Measurements from ENCODE around the gene NUDT14.

The NUDT14 gene

GRCh38 chr14:105200074-105200473 is 19.0 kb upstream of the NUDT14 start:
- no peak overlapping the region for H3K27ac ChIP-seq (ENCODE audit: insufficient read depth in 1 of 2, low read depth in 1 of 2, low read length in 2 of 2, poor library complexity in 1 of 2, severe bottlenecking in 2 of 2)
- no peak overlapping the region for H3K4me3 ChIP-seq (ENCODE audit: control insufficient read depth in 1 of 7, extremely low read depth in 1 of 7, insufficient read depth in 4 of 7, low read depth in 2 of 7, low read length in 6 of 7)
- no peak for DNase-seq
- no peaks in the 10 kb centered on the region for H3K36me3 ChIP-seq (ENCODE audit: control insufficient read depth in 4 of 4, insufficient read depth in 4 of 4, low read length in 3 of 4)
- ChIA-PET CTCF (interaction anchor here (1.5 to 15.1 kb wide), 4 partner anchors 10 to 91 kb away, joined by 4 to 248 read pairs (median 12); partner anchors contain the start of genes JAG2 and NUDT14), POLR2A (no interaction called here)
- peaks cover 0 to 59% (median 19%) of the 10 kb centered on the region in 5 experiments for H3K27me3 ChIP-seq (replicated peaks in 2 of 5; ENCODE audit: control insufficient read depth in 4 of 5, insufficient read depth in 5 of 5, low read length in 4 of 5)
- peaks cover 0 to 71% (median 59%) of the 10 kb centered on the region in 4 experiments for H3K4me1 ChIP-seq (ENCODE audit: control extremely low read depth in 1 of 4, control insufficient read depth in 4 of 4, insufficient read depth in 4 of 4, low read length in 3 of 4)
- no peaks in the 10 kb centered on the region for H3K9me3 ChIP-seq (ENCODE audit: control extremely low read depth in 1 of 5, control insufficient read depth in 4 of 5, insufficient read depth in 2 of 5, low read depth in 1 of 5, low read length in 4 of 5)
- 95% methylated on average over 6 of the region's 10 CpGs for WGBS (ENCODE audit: insufficient coverage)

- 35% methylated on average over 13 of the region's 18 CpGs for WGBS (ENCODE audit: insufficient coverage)
- no peak for DNase-seq
- Histone ChIP-seq H3K4me3 (ENCODE audit: control insufficient read depth in 1 of 7, extremely low read depth in 1 of 7, insufficient read depth in 4 of 7, low read depth in 2 of 7, low read length in 6 of 7) (no peak overlapping the region), H3K27me3 (replicated peaks in 2 of 5; ENCODE audit: control insufficient read depth in 4 of 5, insufficient read depth in 5 of 5, low read length in 4 of 5) (peaks cover 0 to 68% (median 23%) of the 10 kb centered on the region in 5 experiments), H3K4me1 (ENCODE audit: control extremely low read depth in 1 of 4, control insufficient read depth in 4 of 4, insufficient read depth in 4 of 4, low read length in 3 of 4) (peaks cover 0 to 69% (median 61%) of the 10 kb centered on the region in 4 experiments), H3K9me3 (ENCODE audit: control extremely low read depth in 1 of 5, control insufficient read depth in 4 of 5, insufficient read depth in 2 of 5, low read depth in 1 of 5, low read length in 4 of 5) (no peaks in the 10 kb centered on the region), H3K36me3 (ENCODE audit: control insufficient read depth in 4 of 4, insufficient read depth in 4 of 4, low read length in 3 of 4) (no peaks in the 10 kb centered on the region), H3K27ac (ENCODE audit: insufficient read depth in 1 of 2, low read depth in 1 of 2, low read length in 2 of 2, poor library complexity in 1 of 2, severe bottlenecking in 2 of 2) (no peak overlapping the region)
- ChIA-PET POLR2A (no interaction called here), CTCF (interaction anchor here (0.7 to 15.1 kb wide), 5 partner anchors 9 to 92 kb away, joined by 3 to 248 read pairs (median 9); partner anchors contain the start of genes JAG2 and NUDT14)
Observed at GRCh38 chr14:105199093-105199492, 18.0 kb upstream of the NUDT14 start.

- peaks cover 0 to 72% (median 66%) of the 10 kb centered on the region in 4 experiments for H3K4me1 ChIP-seq (ENCODE audit: control extremely low read depth in 1 of 4, control insufficient read depth in 4 of 4, insufficient read depth in 4 of 4, low read length in 3 of 4)
- peak in 1 of 3 donors; percentile 35 for DNase-seq
- ChIA-PET POLR2A (no interaction called here), CTCF (interaction anchor here (0.7 to 15.1 kb wide), 3 partner anchors 9 to 93 kb away, joined by 3 to 248 read pairs (median 9); partner anchors contain the start of genes JAG2 and NUDT14)
- H3K36me3 ChIP-seq (ENCODE audit: control insufficient read depth in 4 of 4, insufficient read depth in 4 of 4, low read length in 3 of 4): no peaks in the 10 kb centered on the region
- H3K27ac ChIP-seq (ENCODE audit: insufficient read depth in 1 of 2, low read depth in 1 of 2, low read length in 2 of 2, poor library complexity in 1 of 2, severe bottlenecking in 2 of 2): no peak overlapping the region
- H3K27me3 ChIP-seq (replicated peaks in 2 of 5; ENCODE audit: control insufficient read depth in 4 of 5, insufficient read depth in 5 of 5, low read length in 4 of 5): peaks cover 0 to 74% (median 26%) of the 10 kb centered on the region in 5 experiments
- no peak overlapping the region for H3K4me3 ChIP-seq (ENCODE audit: control insufficient read depth in 1 of 7, extremely low read depth in 1 of 7, insufficient read depth in 4 of 7, low read depth in 2 of 7, low read length in 6 of 7)
- no peaks in the 10 kb centered on the region for H3K9me3 ChIP-seq (ENCODE audit: control extremely low read depth in 1 of 5, control insufficient read depth in 4 of 5, insufficient read depth in 2 of 5, low read depth in 1 of 5, low read length in 4 of 5)
- WGBS (ENCODE audit: insufficient coverage): 97% methylated on average over 3 of the region's 4 CpGs
Observed at GRCh38 chr14:105198588-105198987, 17.5 kb upstream of the NUDT14 start.

- peak; percentile 34 to 76 (median 75) for DNase-seq
- H3K36me3 ChIP-seq (ENCODE audit: control insufficient read depth in 4 of 4, insufficient read depth in 4 of 4, low read length in 3 of 4): no peaks in the 10 kb centered on the region
- no peak overlapping the region for H3K27ac ChIP-seq (ENCODE audit: insufficient read depth in 1 of 2, low read depth in 1 of 2, low read length in 2 of 2, poor library complexity in 1 of 2, severe bottlenecking in 2 of 2)
- POLR2A ChIA-PET: interaction anchor here (2.1 kb wide), 1 partner anchor 15 kb away, joined by 7 read pairs; the partner anchor contains the start of gene NUDT14
- H3K4me3 ChIP-seq (ENCODE audit: control insufficient read depth in 1 of 7, extremely low read depth in 1 of 7, insufficient read depth in 4 of 7, low read depth in 2 of 7, low read length in 6 of 7): peak overlapping the region in 1 of 7 experiments; percentile 4
- H3K27me3 ChIP-seq (replicated peaks in 2 of 5; ENCODE audit: control insufficient read depth in 4 of 5, insufficient read depth in 5 of 5, low read length in 4 of 5): peaks cover 0 to 77% (median 26%) of the 10 kb centered on the region in 5 experiments
- CTCF ChIA-PET: interaction anchor here (1.3 to 15.1 kb wide), 2 partner anchors 10 to 20 kb away, joined by 3 to 248 read pairs; partner anchors contain the start of genes JAG2 and NUDT14
- 4% methylated on average over 12 of the region's 15 CpGs for WGBS (ENCODE audit: insufficient coverage)
- H3K4me1 ChIP-seq (ENCODE audit: control extremely low read depth in 1 of 4, control insufficient read depth in 4 of 4, insufficient read depth in 4 of 4, low read length in 3 of 4): peaks cover 0 to 71% (median 67%) of the 10 kb centered on the region in 4 experiments
- no peaks in the 10 kb centered on the region for H3K9me3 ChIP-seq (ENCODE audit: control extremely low read depth in 1 of 5, control insufficient read depth in 4 of 5, insufficient read depth in 2 of 5, low read depth in 1 of 5, low read length in 4 of 5)
Observed at GRCh38 chr14:105197211-105197641, 16.1 kb upstream of the NUDT14 start.

- Histone ChIP-seq H3K4me1 (ENCODE audit: control extremely low read depth in 1 of 4, control insufficient read depth in 4 of 4, insufficient read depth in 4 of 4, low read length in 3 of 4) (peaks cover 0 to 62% (median 59%) of the 10 kb centered on the region in 4 experiments), H3K27me3 (replicated peaks in 2 of 5; ENCODE audit: control insufficient read depth in 4 of 5, insufficient read depth in 5 of 5, low read length in 4 of 5) (peaks cover 0 to 77% (median 26%) of the 10 kb centered on the region in 5 experiments), H3K36me3 (ENCODE audit: control insufficient read depth in 4 of 4, insufficient read depth in 4 of 4, low read length in 3 of 4) (no peaks in the 10 kb centered on the region), H3K27ac (ENCODE audit: insufficient read depth in 1 of 2, low read depth in 1 of 2, low read length in 2 of 2, poor library complexity in 1 of 2, severe bottlenecking in 2 of 2) (no peak overlapping the region), H3K4me3 (ENCODE audit: control insufficient read depth in 1 of 7, extremely low read depth in 1 of 7, insufficient read depth in 4 of 7, low read depth in 2 of 7, low read length in 6 of 7) (peak overlapping the region in 3 of 7 experiments; percentile 43 to 55 (median 45)), H3K9me3 (ENCODE audit: control extremely low read depth in 1 of 5, control insufficient read depth in 4 of 5, insufficient read depth in 2 of 5, low read depth in 1 of 5, low read length in 4 of 5) (no peaks in the 10 kb centered on the region)
- ChIA-PET POLR2A (interaction anchor here (0.8 to 2.1 kb wide), 5 partner anchors 9 to 105 kb away, joined by 3 to 7 read pairs (median 4); partner anchors contain the start of genes BRF1 and NUDT14), CTCF (interaction anchor here (0.9 to 15.1 kb wide), 3 partner anchors 10 to 32 kb away, joined by 3 to 248 read pairs (median 3); partner anchors contain the start of genes JAG2 and NUDT14)
- WGBS (ENCODE audit: insufficient coverage): 2% methylated on average over 49 of the region's 58 CpGs
- DNase-seq: no peak
Observed at GRCh38 chr14:105196265-105196960, 15.3 kb upstream of the NUDT14 start.

GRCh38 chr14:105195522-105196264 is 14.6 kb upstream of the NUDT14 start:
- Histone ChIP-seq H3K36me3 (ENCODE audit: control insufficient read depth in 4 of 4, insufficient read depth in 4 of 4, low read length in 3 of 4) (no peaks in the 10 kb centered on the region), H3K4me3 (ENCODE audit: control insufficient read depth in 1 of 7, extremely low read depth in 1 of 7, insufficient read depth in 4 of 7, low read depth in 2 of 7, low read length in 6 of 7) (peak overlapping the region in 3 of 7 experiments; percentile 43 to 55 (median 45)), H3K4me1 (ENCODE audit: control extremely low read depth in 1 of 4, control insufficient read depth in 4 of 4, insufficient read depth in 4 of 4, low read length in 3 of 4) (peaks cover 0 to 55% (median 52%) of the 10 kb centered on the region in 4 experiments), H3K27ac (ENCODE audit: insufficient read depth in 1 of 2, low read depth in 1 of 2, low read length in 2 of 2, poor library complexity in 1 of 2, severe bottlenecking in 2 of 2) (no peak overlapping the region), H3K27me3 (replicated peaks in 2 of 5; ENCODE audit: control insufficient read depth in 4 of 5, insufficient read depth in 5 of 5, low read length in 4 of 5) (peaks cover 0 to 75% (median 26%) of the 10 kb centered on the region in 5 experiments), H3K9me3 (ENCODE audit: control extremely low read depth in 1 of 5, control insufficient read depth in 4 of 5, insufficient read depth in 2 of 5, low read depth in 1 of 5, low read length in 4 of 5) (no peaks in the 10 kb centered on the region)
- WGBS (ENCODE audit: insufficient coverage): 9% methylated on average over 17 of the region's 25 CpGs
- POLR2A ChIA-PET: interaction anchor here (0.8 to 2.1 kb wide), 5 partner anchors 10 to 105 kb away, joined by 3 to 7 read pairs (median 4); partner anchors contain the start of genes BRF1 and NUDT14
- CTCF ChIA-PET: interaction anchor here (0.9 to 15.1 kb wide), 4 partner anchors 11 to 99 kb away, joined by 3 to 248 read pairs (median 3); partner anchors contain the start of genes JAG2 and NUDT14
- peak in 2 of 3 donors; percentile 55 to 60 for DNase-seq
